ENCODE data around the gene CEACAM6. TPM values are rescaled to one million over a fixed set of nuclear protein-coding genes. Genes with fewer than 3 reads are reported as not detected.
A peak's percentile ranks its signal among the peaks of the same experiment; 100 is the strongest.

Gene CEACAM6
- total RNA-seq, 1 donor from 2014 or later: 0.13 TPM

DNA sequence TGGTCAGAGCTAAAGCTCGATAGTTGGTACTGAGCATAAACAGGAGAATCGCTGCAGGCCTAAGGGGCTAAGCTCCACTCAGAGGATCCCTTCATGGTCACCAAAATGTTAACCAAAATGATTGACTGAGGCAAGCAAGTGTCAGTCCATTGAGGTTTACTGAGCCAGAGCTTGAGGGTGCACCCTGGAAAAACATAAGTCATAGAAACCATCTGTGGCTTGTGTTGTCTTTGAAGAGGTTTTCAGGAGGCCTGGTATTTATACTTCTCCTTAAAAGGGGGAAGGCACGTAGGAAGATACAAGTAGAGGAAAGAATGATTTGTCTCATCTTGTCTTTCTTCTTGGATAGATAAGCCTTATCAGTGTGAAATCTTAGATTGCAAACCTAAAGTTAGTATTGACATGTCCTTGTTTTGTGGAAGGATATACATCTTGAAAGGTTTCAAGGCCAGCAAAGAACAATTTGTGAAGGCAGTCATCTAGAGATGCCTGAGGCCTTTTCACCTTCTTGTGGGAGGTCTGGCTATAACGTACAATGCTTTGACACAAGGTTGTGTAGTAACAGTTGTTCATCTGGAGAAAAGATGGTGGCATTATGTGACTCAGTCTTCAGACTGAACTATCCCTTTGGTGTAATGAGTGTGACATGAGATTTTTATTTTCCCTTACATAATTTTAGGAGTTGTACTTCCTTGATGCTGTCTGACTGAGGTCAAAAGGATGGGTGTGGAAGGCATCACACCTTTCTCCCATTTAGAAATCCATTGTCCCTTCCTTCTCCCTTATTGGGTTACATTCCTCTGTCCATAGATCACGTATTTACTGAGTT, 14.7 kb upstream of the CEACAM6 start:
- no peaks in the 10 kb centered on the region for H3K27me3 ChIP-seq (ENCODE audit: control insufficient read depth, insufficient read depth, low read length)
- no peaks in the 10 kb centered on the region for H3K36me3 ChIP-seq (ENCODE audit: control insufficient read depth, insufficient read depth, low read length)
- no peak for DNase-seq (ENCODE audit: low read depth)
- no peak overlapping the region for H3K4me3 ChIP-seq (ENCODE audit: low read depth, low read length)
- TF ChIP-seq, protein P1, sequence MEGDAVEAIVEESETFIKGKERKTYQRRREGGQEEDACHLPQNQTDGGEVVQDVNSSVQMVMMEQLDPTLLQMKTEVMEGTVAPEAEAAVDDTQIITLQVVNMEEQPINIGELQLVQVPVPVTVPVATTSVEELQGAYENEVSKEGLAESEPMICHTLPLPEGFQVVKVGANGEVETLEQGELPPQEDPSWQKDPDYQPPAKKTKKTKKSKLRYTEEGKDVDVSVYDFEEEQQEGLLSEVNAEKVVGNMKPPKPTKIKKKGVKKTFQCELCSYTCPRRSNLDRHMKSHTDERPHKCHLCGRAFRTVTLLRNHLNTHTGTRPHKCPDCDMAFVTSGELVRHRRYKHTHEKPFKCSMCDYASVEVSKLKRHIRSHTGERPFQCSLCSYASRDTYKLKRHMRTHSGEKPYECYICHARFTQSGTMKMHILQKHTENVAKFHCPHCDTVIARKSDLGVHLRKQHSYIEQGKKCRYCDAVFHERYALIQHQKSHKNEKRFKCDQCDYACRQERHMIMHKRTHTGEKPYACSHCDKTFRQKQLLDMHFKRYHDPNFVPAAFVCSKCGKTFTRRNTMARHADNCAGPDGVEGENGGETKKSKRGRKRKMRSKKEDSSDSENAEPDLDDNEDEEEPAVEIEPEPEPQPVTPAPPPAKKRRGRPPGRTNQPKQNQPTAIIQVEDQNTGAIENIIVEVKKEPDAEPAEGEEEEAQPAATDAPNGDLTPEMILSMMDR (IDR thresholded peaks at IDR 0.05; ENCODE audit: insufficient read depth, low read length, poor library complexity, severe bottlenecking): no peak

DNA sequence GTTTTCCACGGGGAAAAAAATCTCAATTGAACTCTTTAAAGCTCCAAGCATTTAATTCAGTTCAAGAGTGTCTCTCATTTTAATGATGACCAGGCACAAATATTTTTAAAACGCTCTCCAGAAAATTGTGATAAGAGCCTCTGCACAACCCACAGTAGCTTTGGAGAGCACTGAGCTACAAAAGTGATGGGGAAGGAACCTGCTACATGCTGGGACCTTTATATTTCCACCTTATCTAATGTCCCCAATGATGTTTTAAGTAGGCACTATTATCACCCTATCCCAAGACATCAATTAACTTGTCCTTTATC, 14.1 kb upstream of the CEACAM6 start:
- no peaks in the 10 kb centered on the region for H3K36me3 ChIP-seq (ENCODE audit: control insufficient read depth, insufficient read depth, low read length)
- DNase-seq (ENCODE audit: low read depth): no peak
- no peak overlapping the region for H3K4me3 ChIP-seq (ENCODE audit: low read depth, low read length)
- peaks cover 2% of the 10 kb centered on the region for H3K27me3 ChIP-seq (ENCODE audit: control insufficient read depth, insufficient read depth, low read length)
- TF ChIP-seq, protein P1 (IDR thresholded peaks at IDR 0.05; ENCODE audit: insufficient read depth, low read length, poor library complexity, severe bottlenecking): no peak

- TF ChIP-seq, protein P1 (IDR thresholded peaks at IDR 0.05; ENCODE audit: insufficient read depth, low read length, poor library complexity, severe bottlenecking): no peak
- Histone ChIP-seq H3K36me3 (ENCODE audit: control insufficient read depth, insufficient read depth, low read length) (no peaks in the 10 kb centered on the region), H3K4me3 (ENCODE audit: low read depth, low read length) (no peak overlapping the region), H3K27me3 (ENCODE audit: control insufficient read depth, insufficient read depth, low read length) (peaks cover 10% of the 10 kb centered on the region)
- no peak for DNase-seq (ENCODE audit: low read depth)
Observed at GRCh38 chr19:41744850-41745249, 10.5 kb upstream of the CEACAM6 start.

- Histone ChIP-seq H3K36me3 (ENCODE audit: control insufficient read depth, insufficient read depth, low read length) (no peaks in the 10 kb centered on the region), H3K27me3 (ENCODE audit: control insufficient read depth, insufficient read depth, low read length) (peaks cover 10% of the 10 kb centered on the region), H3K4me3 (ENCODE audit: low read depth, low read length) (no peak overlapping the region)
- TF ChIP-seq, protein P1 (IDR thresholded peaks at IDR 0.05; ENCODE audit: insufficient read depth, low read length, poor library complexity, severe bottlenecking): no peak
- no peak for DNase-seq (ENCODE audit: low read depth)
Observed at GRCh38 chr19:41745756-41746155, 9.6 kb upstream of the CEACAM6 start.

- no peak for DNase-seq (ENCODE audit: low read depth)
- peaks cover 10% of the 10 kb centered on the region for H3K27me3 ChIP-seq (ENCODE audit: control insufficient read depth, insufficient read depth, low read length)
- TF ChIP-seq, protein P1 (IDR thresholded peaks at IDR 0.05; ENCODE audit: insufficient read depth, low read length, poor library complexity, severe bottlenecking): peak; percentile 54
Observed at GRCh38 chr19:41746593-41747227, 8.6 kb upstream of the CEACAM6 start.

More at GRCh38 chr19:41746593-41747227, 8.6 kb upstream of the CEACAM6 start:
- Histone ChIP-seq H3K4me3 (ENCODE audit: low read depth, low read length) (no peak overlapping the region), H3K36me3 (ENCODE audit: control insufficient read depth, insufficient read depth, low read length) (no peaks in the 10 kb centered on the region)
